GM18520 (cell line): Measurements from ENCODE around the gene SYS1.
"Not testable (repeated sequence)": the region's sequence is repeated elsewhere in the genome, so short reads cannot be mapped to it uniquely, and the experiment has no call there.

Source experiments
- ATAC-seq: cut with Tn5 transposase; IDR thresholded peaks from one replicate; pipeline ENCODE4 v1.9.1; 2021; ENCODE audit not compliant: unreplicated experiment

The SYS1 gene

DNA sequence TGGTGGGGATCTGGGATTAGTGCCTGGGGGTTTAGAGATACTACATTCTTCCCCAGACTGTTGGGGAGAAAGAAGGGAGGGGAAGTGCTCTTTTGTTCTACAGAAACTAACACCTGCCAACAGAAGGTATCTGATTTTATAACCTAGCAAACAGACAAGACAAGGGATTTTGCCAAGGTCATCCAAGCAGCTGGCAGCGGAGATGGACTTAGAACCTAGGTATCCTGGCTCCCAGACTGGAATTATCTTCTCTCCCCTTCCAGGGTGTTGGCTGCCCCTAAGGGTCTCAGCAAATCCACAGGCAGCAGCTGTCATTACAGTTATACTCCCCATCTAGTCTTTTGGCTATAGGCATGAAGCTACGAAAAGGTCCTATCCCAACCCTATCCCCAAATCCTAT, 23.2 kb upstream of the SYS1 start:
- ATAC-seq = no peak

GRCh38 chr20:45340236-45340847, 22.6 kb upstream of the SYS1 start:
- no peak for ATAC-seq

DNA sequence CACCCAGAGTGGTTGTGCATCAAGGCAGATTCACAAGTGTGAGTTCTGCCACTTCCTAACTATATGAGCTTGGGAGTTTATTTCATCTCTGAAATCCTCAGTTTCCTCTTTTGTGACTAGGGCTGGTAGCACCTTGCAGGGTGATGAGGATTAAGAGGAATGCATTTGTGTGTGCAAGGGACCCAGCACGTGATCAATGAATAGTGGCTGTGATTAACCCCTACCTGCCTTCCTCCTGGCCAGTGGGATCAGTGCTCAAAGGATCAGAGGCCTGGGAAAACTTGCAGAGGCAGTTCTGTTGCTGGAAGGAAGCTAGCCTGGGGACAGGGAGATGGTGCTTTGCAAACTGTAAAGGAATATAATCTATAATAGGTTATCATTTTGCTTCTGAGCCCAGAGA, 22.0 kb upstream of the SYS1 start:
- ATAC-seq = no peak

GRCh38 chr20:45341579-45341938, 21.4 kb upstream of the SYS1 start:
- no peak for ATAC-seq

DNA sequence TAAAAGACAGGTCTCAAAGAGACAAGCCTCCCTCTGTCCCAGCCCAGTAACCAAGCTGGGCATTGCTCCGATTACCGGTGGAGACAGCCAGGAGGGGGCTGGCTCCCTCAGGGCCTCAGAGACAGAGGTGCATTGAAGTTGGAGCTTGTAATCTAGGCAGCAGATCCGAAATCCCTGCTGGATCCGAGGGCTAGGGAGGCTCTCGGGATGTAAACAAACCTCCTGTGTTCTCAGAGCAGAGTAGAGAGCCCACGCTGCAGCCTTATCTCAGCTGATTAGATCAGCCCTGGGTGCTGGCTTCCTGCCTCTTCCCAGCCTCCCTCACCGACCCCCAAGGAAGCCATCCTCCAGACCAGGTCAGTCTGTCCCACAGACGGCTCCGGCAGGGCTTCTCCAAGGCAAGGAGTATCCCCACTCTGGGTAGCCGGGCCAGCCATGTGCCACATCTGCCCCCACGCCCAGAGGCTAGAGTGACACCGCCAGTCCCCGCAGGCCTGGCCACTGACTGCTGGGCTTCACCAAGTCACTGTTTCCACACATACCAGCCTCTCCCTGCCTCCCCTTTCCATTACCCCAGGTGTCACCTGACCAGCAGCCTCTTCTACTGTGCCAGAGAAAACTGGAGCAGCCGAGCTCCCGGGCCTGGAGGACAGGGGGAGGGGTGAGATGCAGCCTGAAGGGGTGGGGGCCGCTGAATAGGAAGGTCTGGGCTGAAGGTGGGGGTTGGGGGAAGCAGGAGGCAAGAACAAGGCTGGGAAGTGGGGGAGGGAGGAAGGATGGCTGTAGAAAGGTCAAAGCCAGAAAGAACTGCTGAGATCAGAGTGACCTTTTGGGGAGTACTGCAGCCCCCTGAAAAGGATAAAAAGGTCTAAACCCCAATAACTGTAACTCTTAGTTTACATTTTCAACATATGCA, 20.8 kb upstream of the SYS1 start:
- no peak for ATAC-seq

- ATAC-seq = no peak
Measured at GRCh38 chr20:45342855-45343531, 20.0 kb upstream of the SYS1 start.

DNA sequence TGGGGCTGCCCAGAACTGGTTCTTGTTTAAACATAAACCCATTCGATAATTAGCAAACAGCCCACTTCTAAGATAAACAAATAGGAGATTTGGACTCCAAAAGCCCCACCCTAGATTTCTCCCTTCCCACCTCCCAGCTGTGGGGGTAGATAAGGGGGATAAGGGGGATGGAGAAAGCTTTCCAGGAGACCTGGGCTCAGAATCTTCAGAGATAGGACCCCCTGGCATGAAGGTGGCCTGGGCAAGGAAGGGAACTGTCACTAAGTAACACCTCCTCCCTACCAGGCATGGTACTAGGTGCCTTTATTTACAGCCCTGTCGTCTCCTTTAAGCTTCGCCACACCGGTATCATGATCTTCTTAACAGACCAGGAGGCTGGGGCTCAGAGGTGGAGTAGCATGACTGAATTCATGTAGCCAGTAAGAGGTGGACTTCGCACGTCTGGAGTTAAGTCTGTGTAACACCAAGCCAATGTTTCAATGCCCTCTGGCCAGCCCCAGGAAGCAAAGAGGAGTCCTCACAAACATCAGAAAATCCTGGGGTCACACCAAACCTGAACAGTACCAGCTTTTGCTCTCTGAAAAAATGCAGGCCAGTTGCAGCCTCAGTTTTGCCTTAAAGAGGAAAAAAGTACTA, 19.3 kb upstream of the SYS1 start:
- ATAC-seq = no peak

GRCh38 chr20:45344168-45344860, 18.6 kb upstream of the SYS1 start:
- no peak for ATAC-seq

GRCh38 chr20:45345104-45345936, 17.6 kb upstream of the SYS1 start:
- ATAC-seq = no peak

- ATAC-seq = no peak
Measured at GRCh38 chr20:45346291-45346718, 16.7 kb upstream of the SYS1 start.

DNA sequence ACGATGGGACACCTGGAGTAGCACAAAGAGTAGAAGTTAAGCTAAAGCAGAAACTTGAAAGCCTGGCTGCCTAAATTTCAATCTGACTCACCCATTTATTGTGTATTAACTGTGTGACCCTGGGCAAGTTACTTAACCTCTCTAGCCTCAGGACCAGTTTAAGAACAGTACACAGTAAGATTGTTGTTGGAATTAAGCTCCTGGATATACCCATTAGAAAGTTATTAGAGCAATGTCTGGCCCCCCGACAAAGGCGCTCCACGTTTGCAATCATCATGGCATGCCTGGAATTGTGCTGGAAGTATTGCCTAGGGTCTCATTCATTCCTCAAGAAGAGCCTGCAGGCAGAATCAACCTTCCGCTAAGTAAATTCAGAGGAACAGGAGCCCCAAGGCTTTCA, 16.1 kb upstream of the SYS1 start:
- no peak for ATAC-seq

GRCh38 chr20:45347297-45347935, 15.5 kb upstream of the SYS1 start:
- ATAC-seq = no peak

GRCh38 chr20:45347936-45348778, 14.8 kb upstream of the SYS1 start, which contains the start of gene SDC4:
TSS of gene SDC4 (minus strand) at chr20:45348424. CDS start at chr20:45348384, 40 bp downstream.
- ATAC-seq = no peak

GRCh38 chr20:45350217-45350616, 12.7 kb upstream of the SYS1 start:
- no peak for ATAC-seq

- not testable (repeated sequence) for ATAC-seq
Measured at GRCh38 chr20:45350795-45351194, 12.2 kb upstream of the SYS1 start.

GRCh38 chr20:45352729-45353128, 10.2 kb upstream of the SYS1 start:
- ATAC-seq = no peak

GRCh38 chr20:45353746-45354145, 9.2 kb upstream of the SYS1 start:
- no peak for ATAC-seq

- ATAC-seq = no peak
Measured at GRCh38 chr20:45354423-45355208, 8.3 kb upstream of the SYS1 start.
